GM20431 (cell line): Measurements from ENCODE around the gene TRABD2B.

Experiments
- in situ Hi-C: fragments of 300-500 bp; cut with MseI, MboI; formaldehyde crosslinking; loops from one replicate; pipeline ENCODE4 v1.15.0; 2020; ENCODE audit warnings: low sequenced_read_pairs; ENCODE audit not compliant: unreplicated experiment

The TRABD2B gene

GRCh38 chr1:47888294-47888629 lies 108.9 kb downstream of the TRABD2B start:
- in situ Hi-C loops, result no loop called here

DNA sequence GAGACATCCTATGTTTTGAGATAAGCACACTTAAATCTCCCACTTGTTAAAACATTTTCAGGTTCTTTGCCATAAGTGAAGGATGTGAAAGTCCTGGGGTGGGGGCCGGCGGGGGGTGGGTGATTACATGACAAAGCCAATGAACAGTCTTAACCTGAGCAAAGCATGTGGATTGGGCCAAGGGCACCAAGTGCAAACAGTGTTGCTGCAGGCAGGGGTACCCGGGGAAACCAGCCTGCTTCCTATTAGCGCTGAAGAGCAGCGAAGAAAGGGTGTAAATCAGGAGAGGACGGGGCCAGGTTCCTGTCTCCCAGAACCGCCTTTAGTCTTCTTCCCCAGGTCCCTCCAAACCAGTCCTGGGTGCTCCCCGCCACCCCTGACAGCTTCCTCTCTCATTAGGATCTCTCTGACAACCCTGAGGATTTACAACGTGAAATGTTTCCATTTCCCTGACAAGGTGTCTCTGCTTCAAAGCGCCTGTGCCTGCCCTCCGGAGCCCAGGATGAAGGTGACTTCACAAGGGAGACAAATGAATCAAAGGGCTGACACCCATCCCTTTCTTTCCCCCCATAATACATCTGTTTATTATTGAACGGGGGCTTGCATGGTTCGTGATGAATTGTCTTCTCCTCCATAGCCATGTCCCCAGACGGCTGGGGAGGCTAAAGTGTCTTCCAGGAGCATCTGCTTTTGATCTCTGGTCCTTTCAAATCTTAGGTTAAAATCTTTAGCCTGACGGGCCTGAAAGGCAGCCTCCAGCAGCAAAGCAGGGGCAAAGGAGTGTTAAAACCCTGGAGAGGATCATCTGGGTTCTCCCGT lies 109.5 kb downstream of the TRABD2B start:
- in situ Hi-C loops, result no loop called here

GRCh38 chr1:47887060-47887459 lies 110.1 kb downstream of the TRABD2B start:
- in situ Hi-C loops, result no loop called here

- in situ Hi-C loops, result no loop called here
These were observed 111.0 kb downstream of the TRABD2B start for GRCh38 chr1:47886141-47886540.

GRCh38 chr1:47885062-47885830 lies 111.9 kb downstream of the TRABD2B start:
- in situ Hi-C loops, result no loop called here

DNA sequence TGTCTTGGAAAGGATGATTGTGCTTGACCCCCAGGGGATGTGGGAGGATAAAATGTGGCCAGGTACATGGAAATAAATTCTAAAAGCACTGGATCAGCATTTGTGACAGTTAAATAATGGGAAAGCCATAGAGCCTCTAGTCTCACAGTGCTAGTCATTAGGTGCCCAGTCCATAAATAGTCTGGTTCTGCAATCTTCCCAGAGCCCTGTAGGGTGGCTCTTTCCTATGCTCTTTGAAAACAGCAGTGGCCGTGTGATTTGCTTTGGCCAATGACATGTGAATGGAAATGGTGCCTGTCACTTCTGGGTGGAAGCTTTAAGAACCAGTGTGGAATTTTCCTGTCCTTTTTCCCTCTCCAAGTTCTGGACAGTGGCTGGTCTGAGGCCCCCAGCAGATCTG lies 113.2 kb downstream of the TRABD2B start:
- in situ Hi-C loops, result no loop called here

- in situ Hi-C loops, result no loop called here
These were observed 115.4 kb downstream of the TRABD2B start for GRCh38 chr1:47881505-47882442.

GRCh38 chr1:47876587-47876963 lies 120.6 kb downstream of the TRABD2B start:
- in situ Hi-C loops, result no loop called here

- in situ Hi-C loops, result no loop called here
These were observed 121.2 kb downstream of the TRABD2B start for GRCh38 chr1:47875831-47876586.

DNA sequence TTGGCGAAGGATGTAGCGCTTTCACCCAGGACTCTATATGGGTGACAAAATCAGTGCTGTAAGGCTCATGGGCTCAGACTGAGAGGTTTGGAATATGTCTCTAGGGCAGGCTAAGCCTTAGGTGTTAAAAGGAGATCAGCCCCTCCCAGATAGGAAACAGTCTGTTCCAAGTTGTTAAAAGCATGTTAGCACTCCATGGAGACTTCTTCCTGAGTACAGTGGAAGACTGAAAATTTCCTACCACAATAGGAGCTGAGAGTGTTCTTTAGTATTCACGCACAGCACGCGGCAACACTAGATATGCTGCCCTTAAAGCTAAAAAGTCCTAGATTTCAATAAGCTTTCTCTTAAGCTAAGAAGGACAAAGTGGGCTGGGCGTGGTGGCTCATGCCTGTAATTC lies 122.1 kb downstream of the TRABD2B start:
- in situ Hi-C loops, result no loop called here

- in situ Hi-C loops, result no loop called here
These were observed 123.8 kb downstream of the TRABD2B start for GRCh38 chr1:47873337-47873736.

DNA sequence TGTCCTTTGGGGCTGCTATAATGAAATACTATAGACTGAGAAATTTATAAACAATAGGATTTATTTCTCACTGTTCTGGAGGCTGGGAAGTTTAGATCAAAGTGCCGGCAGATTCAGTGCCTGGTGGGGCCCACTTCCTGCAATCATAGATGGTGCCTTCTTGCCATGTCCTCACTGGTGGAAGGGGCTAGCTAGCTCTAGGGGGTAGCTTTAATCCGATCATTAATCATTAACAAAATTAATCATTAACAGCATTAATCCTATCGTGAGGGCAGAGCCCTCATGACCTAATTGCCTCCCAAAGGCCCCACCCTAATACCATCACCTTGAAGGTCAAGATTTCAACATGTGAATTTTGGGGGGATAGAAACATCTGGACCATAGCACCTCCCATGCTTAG lies 124.3 kb downstream of the TRABD2B start:
- in situ Hi-C loops, result no loop called here

DNA sequence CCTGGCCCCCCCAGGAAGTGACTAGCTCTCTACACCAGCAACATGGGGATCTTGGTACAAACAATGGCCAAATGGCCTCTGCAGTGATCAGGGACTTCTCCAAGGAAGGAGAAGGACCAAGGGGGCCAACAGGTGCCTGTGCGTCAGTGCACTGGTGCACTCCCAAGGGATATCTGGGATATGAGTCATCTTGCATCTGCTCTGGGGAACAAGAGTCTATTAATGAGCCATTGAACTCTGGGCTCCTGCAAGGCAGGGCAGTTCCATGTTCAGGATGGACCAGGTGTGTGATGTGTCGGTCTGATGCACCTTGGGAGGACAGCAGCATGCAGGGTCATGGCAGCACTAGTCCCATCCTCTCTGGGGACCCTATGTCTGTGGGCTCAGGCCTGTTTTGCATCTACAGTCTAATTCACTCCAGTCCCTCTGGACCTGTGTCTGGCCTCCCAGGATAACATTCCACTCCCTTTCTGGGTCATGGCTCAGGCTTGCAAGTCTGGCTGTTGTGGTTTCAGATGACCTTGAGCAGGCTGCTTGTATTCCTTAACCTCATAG lies 125.3 kb downstream of the TRABD2B start:
- in situ Hi-C loops, result no loop called here

GRCh38 chr1:47870946-47871676 lies 126.1 kb downstream of the TRABD2B start:
- in situ Hi-C loops, result no loop called here

GRCh38 chr1:47870480-47870879 lies 126.7 kb downstream of the TRABD2B start:
- in situ Hi-C loops, result no loop called here

GRCh38 chr1:47868348-47868676 lies 128.9 kb downstream of the TRABD2B start:
- in situ Hi-C loops, result no loop called here

GRCh38 chr1:47867438-47868347 lies 129.5 kb downstream of the TRABD2B start:
- in situ Hi-C loops, result no loop called here
